ENCODE measurements around the gene TEAD1.

DNA sequence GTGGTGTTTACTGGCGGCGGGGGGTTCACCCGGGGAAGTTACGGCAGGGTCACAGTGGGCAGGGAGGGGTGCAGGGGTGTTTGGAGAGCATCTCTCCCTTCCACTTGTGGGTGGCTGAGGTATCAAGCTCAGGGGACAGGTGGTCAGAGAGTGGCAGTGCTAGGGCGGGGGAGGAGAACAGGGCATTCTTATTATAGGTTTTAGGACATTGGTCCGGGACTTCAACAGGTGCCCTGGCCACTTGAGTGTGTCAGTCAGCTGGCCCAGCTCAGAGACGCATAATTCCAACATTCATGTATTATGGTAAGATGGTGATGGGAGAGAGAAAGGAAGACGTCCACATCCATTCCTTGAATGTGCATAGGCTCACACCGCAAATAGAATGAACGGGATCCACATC lies 101.7 kb downstream of the TEAD1 start:
- TF ChIP-seq, protein P1, sequence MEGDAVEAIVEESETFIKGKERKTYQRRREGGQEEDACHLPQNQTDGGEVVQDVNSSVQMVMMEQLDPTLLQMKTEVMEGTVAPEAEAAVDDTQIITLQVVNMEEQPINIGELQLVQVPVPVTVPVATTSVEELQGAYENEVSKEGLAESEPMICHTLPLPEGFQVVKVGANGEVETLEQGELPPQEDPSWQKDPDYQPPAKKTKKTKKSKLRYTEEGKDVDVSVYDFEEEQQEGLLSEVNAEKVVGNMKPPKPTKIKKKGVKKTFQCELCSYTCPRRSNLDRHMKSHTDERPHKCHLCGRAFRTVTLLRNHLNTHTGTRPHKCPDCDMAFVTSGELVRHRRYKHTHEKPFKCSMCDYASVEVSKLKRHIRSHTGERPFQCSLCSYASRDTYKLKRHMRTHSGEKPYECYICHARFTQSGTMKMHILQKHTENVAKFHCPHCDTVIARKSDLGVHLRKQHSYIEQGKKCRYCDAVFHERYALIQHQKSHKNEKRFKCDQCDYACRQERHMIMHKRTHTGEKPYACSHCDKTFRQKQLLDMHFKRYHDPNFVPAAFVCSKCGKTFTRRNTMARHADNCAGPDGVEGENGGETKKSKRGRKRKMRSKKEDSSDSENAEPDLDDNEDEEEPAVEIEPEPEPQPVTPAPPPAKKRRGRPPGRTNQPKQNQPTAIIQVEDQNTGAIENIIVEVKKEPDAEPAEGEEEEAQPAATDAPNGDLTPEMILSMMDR (IDR thresholded peaks at IDR 0.05), result no peak
- no peak for TF ChIP-seq POLR2A (IDR thresholded peaks at IDR 0.05)
